Vagina (tissue), 2 donors: ENCODE measurements around the gene CSF1R. TPM values are rescaled to one million over a fixed set of nuclear protein-coding genes. Genes with fewer than 3 reads are reported as not detected.
"Not testable (repeated sequence)": the region's sequence is repeated elsewhere in the genome, so short reads cannot be mapped to it uniquely, and the experiment has no call there.

ENCODE experiments used
- DNase-seq, 2 donors: peaks; one replicate each; pipeline ENCODE4 v3.0.0-alpha.2; 2017; ENCODE audit errors: extremely low spot score in 2 of 2
- H3K27ac ChIP-seq: fragments of 200-600 bp; sonication (generic); one replicate; pipeline ENCODE4 v1.5.1; 2019
- H3K27me3 ChIP-seq: fragments of 200-600 bp; sonication (generic); one replicate; pipeline ENCODE4 v1.5.1; 2019
- H3K36me3 ChIP-seq, 2 donors: fragments of 200-600 bp; sonication (generic); one replicate each; pipeline ENCODE4 v1.5.1; 2017 to 2019
- H3K4me1 ChIP-seq: fragments of 200-600 bp; sonication (generic); one replicate; pipeline ENCODE4 v1.5.1; 2019
- H3K4me3 ChIP-seq, 2 donors: fragments of 200-600 bp; sonication (generic); 1 replicate in 1 of 2; 2 replicates in 1 of 2; pipeline ENCODE4 v1.5.1; 2016 to 2019
- H3K9me3 ChIP-seq: fragments of 200-600 bp; sonication (generic); one replicate; pipeline ENCODE4 v1.5.1; 2019
- CTCF ChIP-seq, 3 experiments: fragments of 450-650 bp in 2 of 3; fragments of 200-600 bp in 1 of 3; sonication (generic) in 1 of 3; IDR thresholded peaks; one replicate each; pipeline ENCODE4 v1.5.1; 2017 to 2019; ENCODE audit warnings: antibody characterized with exemption in 3 of 3, mild to moderate bottlenecking in 2 of 3, moderate library complexity in 2 of 3
- POLR2A ChIP-seq, 2 donors: fragments of 450-650 bp; IDR thresholded peaks; one replicate each; pipeline ENCODE4 v1.6.1; 2017; ENCODE audit warnings: antibody characterized with exemption in 2 of 2, mild to moderate bottlenecking in 2 of 2, moderate library complexity in 2 of 2
- POLR2AphosphoS5 ChIP-seq, 2 donors: sonication (generic); formaldehyde crosslinking; IDR thresholded peaks; one replicate each; pipeline ENCODE4 v1.9.0; 2017; ENCODE audit warnings: antibody characterized with exemption in 2 of 2, mild to moderate bottlenecking in 2 of 2, low read depth in 1 of 2; ENCODE audit not compliant: insufficient read depth in 1 of 2
- intact Hi-C: fragments of 100-400 bp; cut with DNase I; formaldehyde crosslinking; loops from one replicate; pipeline ENCODE4 v1.15.1; 2023
- total RNA-seq: library from RNA; depleted of rRNA; stranded (reverse); fragments of >200 nt; gene quantifications from one replicate; pipeline ENCODE4 v1.2.3, GENCODE V29; 2016

The CSF1R gene
- total RNA-seq, 1 donor from 2014 or later, result 21.4 TPM

- Histone ChIP-seq H3K36me3 (no peaks in the 10 kb centered on the region), H3K9me3 (no peaks in the 10 kb centered on the region), H3K4me3 (peak overlapping the region in 1 of 2 donors; percentile 27), H3K27ac (no peak overlapping the region), H3K27me3 (no peaks in the 10 kb centered on the region), H3K4me1 (peaks cover 7% of the 10 kb centered on the region)
- TF ChIP-seq CTCF (IDR thresholded peaks at IDR 0.05) (no peak), POLR2AphosphoS5 (IDR thresholded peaks at IDR 0.05; ENCODE audit: insufficient read depth in 1 of 2, low read depth in 1 of 2) (no peak), POLR2A (IDR thresholded peaks at IDR 0.05) (no peak)
- DNase-seq, result peak; percentile 79 to 81
- intact Hi-C loops, result no loop called here
Measured at GRCh38 chr5:150085191-150085912, 1.0 kb downstream of the CSF1R start.

- H3K9me3 ChIP-seq, H3K36me3 ChIP-seq, intact Hi-C loops, H3K4me3 ChIP-seq, H3K27me3 ChIP-seq, H3K27ac ChIP-seq, DNase-seq, H3K4me1 ChIP-seq: not testable (repeated sequence)
Measured at GRCh38 chr5:150084754-150085153, 1.6 kb downstream of the CSF1R start.

DNA sequence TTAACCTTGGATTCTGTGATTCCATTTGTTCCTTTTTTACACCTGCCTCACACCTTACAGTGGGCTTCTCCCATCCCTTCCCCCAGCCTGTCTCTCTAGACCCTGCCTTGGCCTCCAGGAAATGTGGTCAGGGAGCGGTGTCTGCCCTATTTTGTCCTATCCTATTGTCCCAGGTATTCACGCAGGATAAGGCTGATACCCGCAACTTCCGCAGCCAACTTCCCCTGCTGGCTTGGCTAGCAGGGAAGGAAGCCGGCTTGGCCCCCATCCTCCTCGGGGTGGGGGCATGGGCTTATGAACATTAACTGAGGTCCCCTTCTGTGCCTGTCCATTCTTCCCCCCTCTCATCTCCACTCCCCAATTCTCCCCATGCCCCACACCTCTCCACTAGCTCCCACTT, 3.5 kb downstream of the CSF1R start:
- peaks cover 7% of the 10 kb centered on the region for H3K4me1 ChIP-seq
- TF ChIP-seq POLR2AphosphoS5 (IDR thresholded peaks at IDR 0.05; ENCODE audit: insufficient read depth in 1 of 2, low read depth in 1 of 2) (no peak), POLR2A (IDR thresholded peaks at IDR 0.05) (no peak), CTCF (IDR thresholded peaks at IDR 0.05) (no peak)
- intact Hi-C loops, result no loop called here
- H3K36me3 ChIP-seq, result no peaks in the 10 kb centered on the region
- no peak overlapping the region for H3K27ac ChIP-seq
- H3K4me3 ChIP-seq, result no peak overlapping the region
- peak in 1 of 2 donors; percentile 82 for DNase-seq
- no peaks in the 10 kb centered on the region for H3K27me3 ChIP-seq
- no peaks in the 10 kb centered on the region for H3K9me3 ChIP-seq

DNA sequence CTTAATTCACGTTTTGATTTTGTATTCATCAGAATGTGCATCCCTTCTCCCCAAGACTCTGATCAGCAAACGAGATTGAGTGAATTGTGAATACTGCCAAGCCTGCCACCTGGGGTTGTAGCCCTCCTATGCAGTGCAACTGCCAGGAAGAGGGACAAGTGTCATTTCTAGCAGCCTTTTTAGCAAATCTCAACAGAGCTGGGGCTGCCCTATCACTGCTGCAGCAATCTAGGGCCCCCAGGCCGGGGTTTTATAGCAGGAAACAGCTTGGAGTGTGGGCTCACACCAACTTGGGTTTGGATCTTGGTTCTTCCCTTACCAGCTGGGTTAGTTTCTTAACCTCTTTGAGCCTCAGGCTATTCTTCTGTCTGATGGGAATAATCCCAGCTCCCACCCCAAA, 4.0 kb downstream of the CSF1R start:
- no peak for DNase-seq
- peaks cover 7% of the 10 kb centered on the region for H3K4me1 ChIP-seq
- no peak overlapping the region for H3K27ac ChIP-seq
- H3K36me3 ChIP-seq, result no peaks in the 10 kb centered on the region
- no peaks in the 10 kb centered on the region for H3K27me3 ChIP-seq
- TF ChIP-seq POLR2A (IDR thresholded peaks at IDR 0.05), result no peak
- H3K4me3 ChIP-seq, result no peak overlapping the region
- intact Hi-C loops, result no loop called here
- H3K9me3 ChIP-seq, result no peaks in the 10 kb centered on the region

DNA sequence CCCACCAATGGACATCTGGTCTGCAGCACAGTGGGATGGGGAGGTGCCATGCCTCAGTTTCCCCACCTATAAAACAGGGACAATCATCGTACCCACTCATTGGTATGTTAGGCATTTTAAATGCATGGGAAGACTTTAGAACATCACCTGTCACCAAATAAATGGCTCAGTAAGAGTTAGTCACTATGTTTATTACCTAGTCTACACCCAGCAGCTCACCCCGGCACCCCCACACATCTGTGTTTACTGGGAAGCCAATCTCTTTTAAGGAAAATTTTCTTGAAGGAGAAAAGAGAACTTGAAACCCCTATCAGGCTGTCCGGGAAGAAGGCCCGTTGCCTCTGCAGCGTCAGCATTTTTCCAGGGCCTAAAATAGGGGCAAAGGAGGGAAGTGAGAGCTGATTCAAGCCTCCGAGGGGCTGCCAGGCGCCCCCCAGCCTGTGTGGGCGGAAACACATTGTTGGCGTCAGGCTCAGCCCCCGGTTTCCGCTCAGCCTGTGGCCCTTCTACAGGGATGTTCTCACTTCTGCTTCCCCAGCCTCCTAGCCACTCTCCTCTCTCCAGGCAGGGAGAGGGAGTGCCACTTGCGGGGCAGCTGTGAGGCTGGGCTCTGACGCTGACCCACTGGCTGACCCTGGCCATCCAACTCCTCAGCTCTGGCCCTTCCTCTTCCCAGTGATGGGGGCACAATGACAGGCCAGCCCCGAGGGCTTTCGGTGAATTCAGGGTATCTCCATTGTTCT, 4.6 kb downstream of the CSF1R start:
- Histone ChIP-seq H3K36me3 (no peaks in the 10 kb centered on the region), H3K4me3 (no peak overlapping the region), H3K9me3 (no peaks in the 10 kb centered on the region), H3K27me3 (no peaks in the 10 kb centered on the region), H3K4me1 (peaks cover 7% of the 10 kb centered on the region), H3K27ac (no peak overlapping the region)
- DNase-seq, result peak; percentile 77 to 78
- no peak for TF ChIP-seq POLR2A (IDR thresholded peaks at IDR 0.05)
- TF ChIP-seq POLR2AphosphoS5 (IDR thresholded peaks at IDR 0.05; ENCODE audit: insufficient read depth in 1 of 2, low read depth in 1 of 2), result peak in 1 of 2 donors; percentile 42
- no peak for TF ChIP-seq CTCF (IDR thresholded peaks at IDR 0.05)
- intact Hi-C loops, result no loop called here
